ENCODE measurements around the gene PRR30. TPM values are rescaled to one million over a fixed set of nuclear protein-coding genes. Genes with fewer than 3 reads are reported as not detected.
"Not testable (repeated sequence)": the region's sequence is repeated elsewhere in the genome, so short reads cannot be mapped to it uniquely, and the experiment has no call there.

The PRR30 gene
- not detected for total RNA-seq

DNA sequence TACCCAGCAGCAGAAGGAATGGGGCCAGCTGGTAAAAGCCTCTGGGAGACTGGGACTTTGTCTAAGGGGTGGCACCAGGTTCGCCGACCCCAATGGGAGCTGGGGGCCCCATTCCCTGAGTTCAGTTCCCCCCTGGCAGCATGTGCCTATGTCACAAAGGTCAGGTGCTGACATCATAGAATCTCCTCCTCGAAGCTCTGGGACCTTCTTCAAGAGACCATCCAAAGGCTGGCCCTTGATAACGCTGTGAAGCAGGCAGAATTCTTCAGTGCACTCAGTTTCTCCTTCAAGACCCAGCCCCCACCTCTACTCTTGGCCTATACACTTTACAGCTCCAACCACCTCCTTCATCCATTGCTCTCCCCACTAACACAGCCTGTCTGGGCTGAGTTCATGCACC is at the start of gene PRR30:
TSS of gene PRR30 (minus strand) at position 101 of the 400 bp plus-strand sequence. CDS start 1,081 bp downstream, outside the sequence.
- Mint-ChIP-seq H3K27me3 (peaks cover 19% of the 10 kb centered on the region), H3K4me1 (peaks cover 11% of the 10 kb centered on the region), H3K9me3 (peaks cover 2% of the 10 kb centered on the region), H3K36me3 (ENCODE audit: low read depth) (peaks cover 2% of the 10 kb centered on the region), H3K4me3 (no peak within 1 kb of the TSS), H3K27ac (no peak within 1 kb of the TSS)
- DNase-seq = no peak
- ChIA-PET CTCF (no interaction called here), POLR2A (interaction anchor here (0.9 kb wide), 1 partner anchor 15 kb away, joined by 3 read pairs; no protein-coding TSS in a partner anchor)

DNA sequence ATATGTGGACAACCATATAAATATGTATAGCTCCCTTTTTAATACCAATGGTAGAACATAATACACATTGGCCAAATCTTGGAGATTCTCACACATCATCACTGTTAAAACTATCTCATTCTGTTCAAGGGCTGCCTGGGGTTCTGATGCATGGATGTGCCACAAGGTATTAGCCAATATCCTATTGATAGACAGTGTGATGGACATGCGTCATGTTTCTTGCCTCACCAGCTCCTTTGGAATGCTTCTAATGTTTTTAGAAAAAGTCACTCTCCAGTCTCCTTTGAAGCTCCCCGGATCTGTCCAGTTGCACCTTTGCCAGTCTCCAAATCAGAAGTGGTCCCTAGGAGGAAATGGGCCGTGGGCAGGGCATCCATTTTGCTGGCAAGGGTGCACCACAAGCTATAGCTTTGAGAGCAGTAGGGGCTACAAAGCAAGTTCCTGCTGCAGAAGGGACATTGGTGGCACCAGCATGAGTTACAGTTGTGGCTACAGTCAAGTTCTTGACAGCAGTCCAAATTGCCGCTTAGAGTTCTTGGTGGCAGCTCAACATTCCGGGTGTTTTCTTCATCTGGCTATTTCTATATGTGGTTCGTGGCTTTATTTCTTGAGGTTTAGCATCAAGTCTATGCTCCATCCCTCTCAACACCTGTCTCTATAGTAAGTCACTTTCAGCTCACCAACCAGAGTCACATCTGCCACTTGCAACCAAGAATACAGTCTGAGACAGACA is 47.6 kb upstream of the PRR30 start:
- DNase-seq = no peak
- Mint-ChIP-seq H3K27me3 (peaks cover 25% of the 10 kb centered on the region), H3K9me3 (no peaks in the 10 kb centered on the region), H3K36me3 (ENCODE audit: low read depth) (no peaks in the 10 kb centered on the region), H3K27ac (no peak overlapping the region), H3K4me1 (no peaks in the 10 kb centered on the region), H3K4me3 (no peak overlapping the region)
- ChIA-PET POLR2A (interaction anchor here (1.3 kb wide), 1 partner anchor 25 kb away, joined by 3 read pairs; the partner anchor contains the start of gene ATRAID), CTCF (interaction anchor here (0.6 to 1.6 kb wide), 5 partner anchors 16 to 225 kb away, joined by 3 to 5 read pairs (median 3); no protein-coding TSS in a partner anchor)

DNA sequence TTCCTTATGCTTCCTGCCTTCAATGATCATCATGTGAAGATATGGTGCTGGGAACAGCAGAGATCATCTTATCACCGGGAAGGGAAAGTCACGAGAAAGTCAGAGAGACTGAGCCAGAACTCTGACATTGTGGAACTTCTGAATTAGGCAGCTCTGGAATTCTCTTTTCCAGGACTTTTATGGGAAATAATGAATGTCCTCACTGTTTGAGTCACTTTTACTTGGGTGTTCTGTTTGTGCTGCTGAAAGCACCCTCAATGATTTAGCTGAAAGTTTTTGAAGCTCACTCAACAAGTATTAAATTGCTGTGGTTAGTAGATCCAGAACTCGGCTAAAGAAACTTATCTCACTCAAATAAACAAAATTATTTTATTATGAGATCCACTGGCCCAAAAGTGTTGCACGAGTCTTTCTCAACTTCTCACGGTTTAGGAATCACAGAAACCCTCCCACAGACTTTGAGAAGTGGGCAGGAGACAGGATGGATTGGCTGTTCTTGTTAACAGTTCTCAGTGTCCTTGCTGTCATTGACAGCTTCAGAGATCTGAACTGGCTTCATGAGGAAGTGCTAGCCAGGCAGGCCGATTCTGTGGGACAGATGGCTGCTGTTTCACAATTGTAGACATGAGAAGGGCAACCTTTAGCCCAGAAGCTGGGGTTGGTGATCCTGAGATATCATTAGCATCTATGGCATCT is 46.3 kb upstream of the PRR30 start:
- POLR2A ChIA-PET = interaction anchor here (1.3 to 1.4 kb wide), 2 partner anchors 26 to 36 kb away, joined by 3 to 4 read pairs; partner anchors contain the start of gene ATRAID
- H3K27me3 Mint-ChIP-seq = peaks cover 31% of the 10 kb centered on the region
- no peak for DNase-seq

DNA sequence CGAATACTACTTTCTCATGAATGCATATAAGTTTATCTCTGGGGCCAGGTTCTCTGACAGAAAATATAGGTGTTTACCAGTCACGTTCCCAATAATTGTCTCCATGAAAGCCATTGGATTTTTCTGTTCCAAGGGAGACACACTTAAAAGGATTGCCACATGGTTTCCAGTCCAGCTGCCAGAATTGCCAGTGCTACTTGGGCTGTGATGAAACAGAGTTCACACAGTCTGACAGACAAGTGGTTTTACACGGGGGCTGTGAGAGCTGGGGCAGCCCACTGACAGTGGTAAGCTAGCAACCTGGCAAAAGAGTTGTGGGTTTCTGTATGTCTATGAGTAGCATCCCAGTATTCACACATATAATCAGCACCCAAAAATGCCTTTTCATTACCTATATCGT is 44.9 kb upstream of the PRR30 start:
- H3K36me3 Mint-ChIP-seq (ENCODE audit: low read depth) = no peaks in the 10 kb centered on the region
- H3K4me3 Mint-ChIP-seq = no peak overlapping the region
- ChIA-PET CTCF (interaction anchor here (0.9 kb wide), 1 partner anchor 196 kb away, joined by 3 read pairs; no protein-coding TSS in a partner anchor), POLR2A (interaction anchor here (0.9 to 1.4 kb wide), 2 partner anchors 28 to 34 kb away, joined by 3 to 4 read pairs; partner anchors contain the start of genes ATRAID and SLC5A6)
- H3K9me3 Mint-ChIP-seq = no peaks in the 10 kb centered on the region
- DNase-seq = no peak
- H3K27me3 Mint-ChIP-seq = peaks cover 38% of the 10 kb centered on the region
- no peak overlapping the region for H3K27ac Mint-ChIP-seq
- H3K4me1 Mint-ChIP-seq = no peaks in the 10 kb centered on the region

More for the DNA sequence above, 46.3 kb upstream of the PRR30 start:
- H3K9me3 Mint-ChIP-seq = no peaks in the 10 kb centered on the region
- H3K36me3 Mint-ChIP-seq (ENCODE audit: low read depth) = no peaks in the 10 kb centered on the region
- H3K27ac Mint-ChIP-seq = no peak overlapping the region
- CTCF ChIA-PET = interaction anchor here (1.1 to 1.2 kb wide), 2 partner anchors 14 to 16 kb away, joined by 3 to 5 read pairs; no protein-coding TSS in a partner anchor
- no peak overlapping the region for H3K4me3 Mint-ChIP-seq
- no peaks in the 10 kb centered on the region for H3K4me1 Mint-ChIP-seq

DNA sequence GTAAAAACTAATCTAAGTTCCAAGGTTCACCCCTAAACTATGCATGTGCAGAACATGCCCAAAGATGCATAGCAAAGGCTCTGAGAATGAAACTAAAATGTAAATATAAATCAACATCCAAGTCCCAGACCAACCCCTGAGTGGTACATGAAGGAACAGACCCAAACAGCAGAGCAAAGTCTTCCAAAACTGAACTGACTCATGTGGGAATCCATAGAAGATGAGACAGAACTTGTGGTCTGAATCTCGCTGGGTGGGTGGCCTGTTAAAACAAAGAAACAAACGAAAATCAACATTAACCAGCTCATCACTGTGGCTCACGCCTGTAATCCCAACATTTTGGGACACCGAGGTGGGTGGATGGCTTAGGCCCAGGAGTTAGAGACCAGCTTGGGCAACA is 43.1 kb upstream of the PRR30 start:
- POLR2A ChIA-PET = no interaction called here
- Mint-ChIP-seq H3K9me3 (no peaks in the 10 kb centered on the region), H3K4me3 (no peak overlapping the region), H3K27me3 (peaks cover 45% of the 10 kb centered on the region), H3K36me3 (ENCODE audit: low read depth) (no peaks in the 10 kb centered on the region), H3K4me1 (no peaks in the 10 kb centered on the region), H3K27ac (no peak overlapping the region)
- no peak for DNase-seq
- CTCF ChIA-PET = interaction anchor here (1.4 kb wide), 1 partner anchor 9 kb away, joined by 3 read pairs; no protein-coding TSS in a partner anchor

DNA sequence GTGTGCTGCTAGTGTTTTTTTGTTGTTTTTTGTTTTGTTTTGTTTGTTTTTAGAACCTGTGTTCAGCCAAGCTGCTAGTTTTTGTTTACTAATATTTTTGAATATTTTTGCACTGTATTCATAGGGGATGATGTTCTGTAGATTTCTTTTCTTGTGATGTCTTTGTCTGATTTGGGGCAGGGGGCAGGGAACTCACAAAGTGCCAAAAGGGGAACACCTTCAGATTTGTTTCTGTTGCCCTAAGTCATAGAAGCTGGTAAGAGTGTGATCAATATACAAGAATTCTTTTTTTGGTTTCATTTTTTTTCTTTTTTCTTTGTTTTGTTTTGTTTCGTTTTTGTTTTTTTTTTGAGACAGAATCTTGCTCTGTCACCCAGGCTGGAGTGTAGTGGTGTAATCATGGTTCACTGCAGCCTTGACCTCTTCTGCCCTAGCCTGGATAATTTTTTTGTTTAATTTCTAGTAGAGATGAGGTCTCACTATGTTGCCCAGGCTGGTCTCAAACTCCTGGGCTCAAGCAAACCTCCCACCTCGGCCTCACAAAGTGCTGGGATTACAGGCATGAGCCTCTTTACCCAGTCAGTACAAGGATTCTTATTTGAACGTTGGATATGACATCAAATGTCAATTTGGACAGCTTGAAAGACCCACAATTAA is 40.3 kb upstream of the PRR30 start:
- no peak for DNase-seq
- CTCF ChIA-PET = interaction anchor here (1.1 to 1.4 kb wide), 2 partner anchors 10 to 46 kb away, joined by 3 to 4 read pairs; partner anchors contain the start of gene PREB

DNA sequence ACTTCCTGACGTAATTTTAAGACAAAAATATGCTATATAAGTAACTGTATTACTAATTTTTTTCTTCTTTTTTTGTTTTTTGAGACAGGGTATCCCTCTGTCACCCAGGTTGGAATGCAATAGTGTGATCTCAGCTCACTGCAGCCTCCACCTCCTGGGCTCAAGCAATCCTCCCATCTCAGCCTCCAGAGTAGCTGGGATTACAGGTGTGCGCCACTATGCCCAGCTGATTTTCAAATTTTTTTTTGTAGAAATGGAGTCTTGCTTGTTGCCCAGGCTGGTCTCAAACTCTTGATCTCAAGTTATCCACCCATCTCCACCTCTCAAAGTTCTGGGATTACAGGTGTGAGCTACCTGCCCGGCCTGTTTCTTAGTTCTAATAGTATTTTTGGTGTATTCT is 39.3 kb upstream of the PRR30 start:
- POLR2A ChIA-PET = interaction anchor here (0.9 kb wide), 1 partner anchor 101 kb away, joined by 3 read pairs; no protein-coding TSS in a partner anchor
- H3K4me1 Mint-ChIP-seq = no peaks in the 10 kb centered on the region
- no peak overlapping the region for H3K27ac Mint-ChIP-seq
- no peak overlapping the region for H3K4me3 Mint-ChIP-seq
- CTCF ChIA-PET = interaction anchor here (0.8 to 1.4 kb wide), 3 partner anchors 9 to 45 kb away, joined by 3 to 4 read pairs (median 3); partner anchors contain the start of gene PREB
- H3K9me3 Mint-ChIP-seq = no peaks in the 10 kb centered on the region
- H3K36me3 Mint-ChIP-seq (ENCODE audit: low read depth) = no peaks in the 10 kb centered on the region
- H3K27me3 Mint-ChIP-seq = peaks cover 36% of the 10 kb centered on the region
- DNase-seq = no peak

More for the DNA sequence above, 40.3 kb upstream of the PRR30 start:
- Mint-ChIP-seq H3K27me3 (peaks cover 39% of the 10 kb centered on the region), H3K4me1 (no peaks in the 10 kb centered on the region), H3K9me3 (no peaks in the 10 kb centered on the region), H3K4me3 (no peak overlapping the region), H3K27ac (no peak overlapping the region), H3K36me3 (ENCODE audit: low read depth) (no peaks in the 10 kb centered on the region)
- POLR2A ChIA-PET = no interaction called here

DNA sequence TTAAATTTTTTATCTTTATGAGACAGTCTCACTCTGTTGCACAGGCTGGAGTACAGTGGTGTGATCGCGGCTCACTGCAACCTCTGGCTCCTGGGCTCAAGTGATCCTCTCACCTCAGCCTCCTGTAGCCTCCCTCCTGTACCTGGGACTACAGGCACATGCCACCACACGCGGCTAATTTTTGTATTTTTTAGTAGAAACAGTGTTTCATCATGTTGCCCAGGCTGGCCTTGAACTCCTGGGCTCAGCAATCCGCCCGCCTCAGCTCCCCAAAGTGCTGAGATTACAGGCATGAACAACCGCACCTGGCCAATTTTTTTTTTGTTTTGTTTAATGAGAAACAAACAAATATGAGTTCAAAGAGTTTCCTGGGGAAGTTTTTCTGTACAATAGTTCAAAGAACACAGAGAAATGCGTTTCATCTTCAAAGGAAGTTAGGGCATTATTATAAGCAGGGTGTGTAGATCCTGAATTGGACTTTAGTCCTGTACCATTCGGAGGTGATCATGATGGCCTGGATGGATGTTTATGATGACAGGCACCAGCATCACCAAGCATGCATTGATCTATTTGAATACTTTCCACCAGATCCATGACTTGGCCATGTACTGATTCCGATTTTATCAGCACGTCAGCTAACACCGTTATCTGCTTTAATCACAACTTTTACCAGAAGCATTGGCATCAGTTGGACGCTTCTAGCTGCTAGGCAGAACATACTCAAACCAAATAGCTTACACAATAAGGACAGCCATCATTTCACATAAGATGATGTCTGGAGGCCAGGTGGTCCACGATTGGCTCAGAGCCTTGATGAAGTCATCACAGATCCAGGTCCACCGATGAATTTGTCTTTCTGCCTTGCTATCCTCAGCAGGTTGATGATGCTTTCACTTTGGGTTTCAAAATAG is 38.5 kb upstream of the PRR30 start:
- H3K27me3 Mint-ChIP-seq = peaks cover 36% of the 10 kb centered on the region

DNA sequence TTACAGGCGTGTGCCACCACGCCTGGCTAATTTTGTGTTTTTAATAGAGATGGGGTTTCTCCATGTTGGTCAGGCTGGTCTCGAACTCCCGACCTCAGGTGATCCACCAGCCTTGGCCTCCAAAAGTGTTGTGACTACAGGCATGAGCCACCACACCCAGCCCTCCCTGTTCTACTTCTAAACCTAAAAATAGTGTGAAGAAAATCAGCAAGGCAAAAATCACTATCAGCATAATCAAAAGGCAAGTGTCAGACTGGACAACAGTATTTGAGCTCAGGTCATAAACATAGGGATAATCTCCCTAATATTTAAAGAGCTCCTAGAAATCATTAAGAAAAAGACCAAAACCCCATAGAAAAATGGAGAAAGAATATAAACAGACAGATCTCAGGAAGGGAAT is 36.6 kb upstream of the PRR30 start:
- H3K36me3 Mint-ChIP-seq (ENCODE audit: low read depth); POLR2A ChIA-PET; H3K4me3 Mint-ChIP-seq; H3K9me3 Mint-ChIP-seq; H3K4me1 Mint-ChIP-seq; DNase-seq; H3K27ac Mint-ChIP-seq: not testable (repeated sequence)
- H3K27me3 Mint-ChIP-seq = peaks cover 31% of the 10 kb centered on the region
- CTCF ChIA-PET = interaction anchor here (0.5 to 1.5 kb wide), 3 partner anchors 12 to 103 kb away, joined by 3 read pairs; no protein-coding TSS in a partner anchor

More for the DNA sequence above, 38.5 kb upstream of the PRR30 start:
- Mint-ChIP-seq H3K9me3 (no peaks in the 10 kb centered on the region), H3K36me3 (ENCODE audit: low read depth) (no peaks in the 10 kb centered on the region), H3K27ac (no peak overlapping the region), H3K4me1 (no peaks in the 10 kb centered on the region), H3K4me3 (no peak overlapping the region)
- ChIA-PET CTCF (interaction anchor here (0.8 kb wide), 1 partner anchor 14 kb away, joined by 3 read pairs; no protein-coding TSS in a partner anchor), POLR2A (interaction anchor here (0.9 kb wide), 1 partner anchor 102 kb away, joined by 3 read pairs; no protein-coding TSS in a partner anchor)
- no peak for DNase-seq

DNA sequence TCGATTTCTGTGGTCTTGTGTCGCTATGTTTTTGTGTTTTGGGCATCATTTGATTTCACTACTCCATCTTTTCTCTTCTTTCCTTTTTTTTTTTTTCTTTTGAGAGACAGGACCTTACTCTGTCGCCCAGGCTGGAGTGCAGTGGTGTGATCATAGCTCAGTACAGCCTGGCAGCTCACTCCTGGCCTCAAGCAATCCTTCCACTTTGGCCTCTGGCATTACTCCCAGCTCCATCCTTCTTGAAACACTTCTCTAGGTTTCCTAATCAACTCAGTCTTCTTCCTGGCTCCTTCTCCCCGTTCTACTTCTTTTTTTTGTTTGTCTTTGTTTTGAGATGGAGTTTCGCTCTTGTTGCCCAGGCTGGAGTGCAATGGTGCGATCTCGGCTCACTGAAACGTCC is 36.1 kb upstream of the PRR30 start:
- DNase-seq = no peak
- no peak overlapping the region for H3K4me3 Mint-ChIP-seq
- H3K9me3 Mint-ChIP-seq = no peaks in the 10 kb centered on the region
- peaks cover 1% of the 10 kb centered on the region for H3K4me1 Mint-ChIP-seq
- peaks cover 30% of the 10 kb centered on the region for H3K27me3 Mint-ChIP-seq
- no peaks in the 10 kb centered on the region for H3K36me3 Mint-ChIP-seq (ENCODE audit: low read depth)
- CTCF ChIA-PET = interaction anchor here (0.8 to 1.5 kb wide), 3 partner anchors 9 to 104 kb away, joined by 3 read pairs; no protein-coding TSS in a partner anchor
- POLR2A ChIA-PET = no interaction called here
- no peak overlapping the region for H3K27ac Mint-ChIP-seq

DNA sequence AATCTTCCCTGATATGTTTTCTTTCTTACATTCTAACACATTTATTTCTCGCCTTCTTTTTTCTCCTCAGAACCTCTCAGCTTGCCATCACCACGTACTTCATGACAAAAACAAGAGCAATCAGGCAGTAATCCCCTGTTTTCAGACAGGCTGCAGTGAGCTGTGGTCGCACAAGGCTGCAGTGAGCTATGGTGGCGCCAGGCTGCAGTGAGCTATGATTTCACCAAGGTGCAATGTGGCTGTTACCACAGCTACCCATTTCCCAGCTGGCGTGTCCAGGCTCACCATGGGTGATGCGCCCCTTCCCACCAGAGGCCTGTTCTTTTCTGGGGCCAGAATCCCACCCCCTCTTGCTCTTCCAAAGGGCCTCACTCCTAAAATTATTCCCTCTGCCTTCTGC is 35.4 kb upstream of the PRR30 start:
- Mint-ChIP-seq H3K36me3 (ENCODE audit: low read depth) (no peaks in the 10 kb centered on the region), H3K27ac (no peak overlapping the region), H3K4me3 (no peak overlapping the region), H3K27me3 (peaks cover 30% of the 10 kb centered on the region), H3K4me1 (peaks cover 3% of the 10 kb centered on the region), H3K9me3 (no peaks in the 10 kb centered on the region)
- no peak for DNase-seq
- ChIA-PET POLR2A (no interaction called here), CTCF (interaction anchor here (1.1 to 1.5 kb wide), 2 partner anchors 8 to 17 kb away, joined by 3 read pairs; no protein-coding TSS in a partner anchor)

Measured in activated CD4-positive, alpha-beta memory T cell treated with anti-CD3 and anti-CD28 coated beads, Interleukin-2, amount 10 ng/mL, durations not matched to agents 7 days and 5 days (primary cell).